ENCODE data around the gene PLCB2.
A peak's percentile ranks its signal among the peaks of the same experiment; 100 is the strongest.

The PLCB2 gene

GRCh38 chr15:40253167-40253790, 54.5 kb downstream of the PLCB2 start:
- DNase-seq, result no peak

- DNase-seq, result peak in 4 of 58 donors; percentile 17 to 29 (median 26)
Measured at GRCh38 chr15:40252438-40253166, 55.1 kb downstream of the PLCB2 start.

GRCh38 chr15:40252141-40252437, 55.6 kb downstream of the PLCB2 start:
- DNase-seq, result no peak

- DNase-seq, result no peak
Measured at GRCh38 chr15:40251486-40252140, 56.1 kb downstream of the PLCB2 start.

- no peak for DNase-seq
Measured at GRCh38 chr15:40250771-40251483, 56.8 kb downstream of the PLCB2 start.

- DNase-seq, result no peak
Measured at GRCh38 chr15:40250304-40250656, 57.5 kb downstream of the PLCB2 start.

- DNase-seq, result no peak
Measured at GRCh38 chr15:40249477-40250303, 58.0 kb downstream of the PLCB2 start.

- DNase-seq, result no peak
Measured at GRCh38 chr15:40248006-40248783, 59.5 kb downstream of the PLCB2 start.

- no peak for DNase-seq
Measured at GRCh38 chr15:40247406-40247971, 60.2 kb downstream of the PLCB2 start.

GRCh38 chr15:40246496-40247280, 61.0 kb downstream of the PLCB2 start:
- no peak for DNase-seq

- DNase-seq, result no peak
Measured at GRCh38 chr15:40245666-40246450, 61.9 kb downstream of the PLCB2 start.

- no peak for DNase-seq
Measured at GRCh38 chr15:40244961-40245523, 62.7 kb downstream of the PLCB2 start.

- DNase-seq, result no peak
Measured at GRCh38 chr15:40243126-40243810, 64.5 kb downstream of the PLCB2 start.

GRCh38 chr15:40242601-40243000, 65.1 kb downstream of the PLCB2 start:
- DNase-seq, result no peak

GRCh38 chr15:40242213-40242599, 65.5 kb downstream of the PLCB2 start:
- DNase-seq, result no peak

GRCh38 chr15:40241269-40242212, 66.2 kb downstream of the PLCB2 start:
- no peak for DNase-seq

Measured in anterior cingulate cortex (tissue), 58 donors.